ENCODE data around the gene RAI1. TPM values are rescaled to one million over a fixed set of nuclear protein-coding genes. Genes with fewer than 3 reads are reported as not detected.

Gene RAI1
- total RNA-seq, 1 donor from 2014 or later = 31.2 TPM

- H3K4me3 Mint-ChIP-seq = no peak overlapping the region
- H3K36me3 Mint-ChIP-seq (ENCODE audit: low read depth) = peaks cover 32% of the 10 kb centered on the region
- no peaks in the 10 kb centered on the region for H3K27me3 Mint-ChIP-seq
- no peaks in the 10 kb centered on the region for H3K9me3 Mint-ChIP-seq
- ATAC-seq (ENCODE audit: low read depth) = no peak
- DNase-seq = no peak
- peaks cover 11% of the 10 kb centered on the region for H3K4me1 Mint-ChIP-seq
- no peak for TF ChIP-seq CTCF (IDR thresholded peaks at IDR 0.05)
- intact Hi-C loops (cut with micrococcal nuclease) = no loop called here
- ChIA-PET POLR2A (interaction anchor here (0.6 to 0.7 kb wide), 2 partner anchors 26 to 315 kb away, joined by 3 to 6 read pairs; partner anchors contain the start of gene SREBF1), CTCF (interaction anchor here (0.6 to 6.0 kb wide), 3 partner anchors 49 to 620 kb away, joined by 3 to 76 read pairs (median 4); no protein-coding TSS in a partner anchor)
- no peak overlapping the region for H3K27ac Mint-ChIP-seq
Measured at GRCh38 chr17:17810084-17810894, 129.0 kb downstream of the RAI1 start.

- H3K4me3 Mint-ChIP-seq = no peak overlapping the region
- H3K27me3 Mint-ChIP-seq = no peaks in the 10 kb centered on the region
- H3K9me3 Mint-ChIP-seq = no peaks in the 10 kb centered on the region
- H3K4me1 Mint-ChIP-seq = peaks cover 11% of the 10 kb centered on the region
- H3K27ac Mint-ChIP-seq = no peak overlapping the region
- ATAC-seq (ENCODE audit: low read depth) (no peak), DNase-seq (no peak)
- TF ChIP-seq CTCF (IDR thresholded peaks at IDR 0.05) = no peak
- POLR2A ChIA-PET = interaction anchor here (0.6 to 0.7 kb wide), 3 partner anchors 26 to 226 kb away, joined by 3 to 6 read pairs (median 3); partner anchors contain the start of gene SREBF1
- intact Hi-C loops (cut with micrococcal nuclease) = no loop called here
- peaks cover 33% of the 10 kb centered on the region for H3K36me3 Mint-ChIP-seq (ENCODE audit: low read depth)
- CTCF ChIA-PET = interaction anchor here (0.6 to 6.0 kb wide), 5 partner anchors 10 to 620 kb away, joined by 3 to 76 read pairs (median 6); no protein-coding TSS in a partner anchor
Measured at GRCh38 chr17:17810895-17811248, 129.6 kb downstream of the RAI1 start.

- ChIA-PET CTCF (interaction anchor here (0.6 to 6.0 kb wide), 10 partner anchors 9 to 621 kb away, joined by 3 to 76 read pairs (median 8); no protein-coding TSS in a partner anchor), POLR2A (interaction anchor here (0.6 to 1.7 kb wide), 5 partner anchors 25 to 675 kb away, joined by 3 to 6 read pairs (median 4); partner anchors contain the start of gene SREBF1)
- Mint-ChIP-seq H3K36me3 (ENCODE audit: low read depth) (peaks cover 37% of the 10 kb centered on the region), H3K4me1 (peaks cover 11% of the 10 kb centered on the region), H3K27ac (no peak overlapping the region), H3K27me3 (no peaks in the 10 kb centered on the region), H3K4me3 (no peak overlapping the region), H3K9me3 (no peaks in the 10 kb centered on the region)
- intact Hi-C loops (cut with micrococcal nuclease) = loop anchor here (1.0 kb wide), 5 partner anchors 29 to 222 kb away; partner anchors contain the start of gene RAI1
- DNase-seq (no peak), ATAC-seq (ENCODE audit: low read depth) (no peak)
- no peak for TF ChIP-seq CTCF (IDR thresholded peaks at IDR 0.05)
Measured at GRCh38 chr17:17811381-17812210, 130.3 kb downstream of the RAI1 start.

- Mint-ChIP-seq H3K4me1 (peaks cover 11% of the 10 kb centered on the region), H3K27me3 (no peaks in the 10 kb centered on the region), H3K9me3 (no peaks in the 10 kb centered on the region), H3K27ac (no peak overlapping the region), H3K4me3 (no peak overlapping the region), H3K36me3 (ENCODE audit: low read depth) (peaks cover 41% of the 10 kb centered on the region)
- intact Hi-C loops (cut with micrococcal nuclease) = loop anchor here (1.0 kb wide), 5 partner anchors 28 to 221 kb away; partner anchors contain the start of gene RAI1
- POLR2A ChIA-PET = interaction anchor here (0.6 to 1.7 kb wide), 3 partner anchors 22 to 218 kb away, joined by 3 to 5 read pairs (median 4); no protein-coding TSS in a partner anchor
- CTCF ChIA-PET = interaction anchor here (0.9 to 6.0 kb wide), 11 partner anchors 8 to 221 kb away, joined by 3 to 76 read pairs (median 8); no protein-coding TSS in a partner anchor
- peak; percentile 81 for DNase-seq
- peak; percentile 82 for ATAC-seq (ENCODE audit: low read depth)
- peak; percentile 70 for TF ChIP-seq CTCF (IDR thresholded peaks at IDR 0.05)
Measured at GRCh38 chr17:17812211-17813054, 131.2 kb downstream of the RAI1 start.
